ENCODE data around the gene CCNK.

The CCNK gene

DNA sequence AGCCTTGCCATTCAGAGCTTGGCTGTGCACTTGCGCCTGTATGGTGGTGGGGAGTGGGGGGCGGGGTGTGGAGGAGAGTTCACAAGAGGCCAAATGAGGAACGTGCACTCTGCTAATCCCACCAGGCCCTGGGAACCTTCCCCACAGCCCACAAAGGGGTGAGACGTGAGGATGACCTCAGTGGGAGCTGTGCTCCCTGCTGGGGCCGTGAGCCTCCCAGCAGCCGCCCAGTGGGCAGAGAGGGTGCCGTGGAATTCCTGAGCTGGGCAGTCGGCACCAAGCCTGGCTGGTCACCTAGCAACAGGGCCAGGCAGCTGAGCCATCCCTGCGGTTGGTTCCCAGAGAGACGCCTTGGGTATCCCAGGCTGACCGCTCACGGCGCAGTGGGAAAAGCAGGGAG lies 53.7 kb downstream of the CCNK start:
- Histone ChIP-seq H3K4me2 (ENCODE audit: low read depth, low read length, poor library complexity, severe bottlenecking) (no peak overlapping the region), H3K9me3 (ENCODE audit: insufficient read depth, low read depth, low read length) (no peaks in the 10 kb centered on the region), H3K36me3 (ENCODE audit: insufficient read depth, low read length) (no peaks in the 10 kb centered on the region), H3K27me3 (ENCODE audit: insufficient read depth, low read length, poor library complexity, severe bottlenecking) (no peaks in the 10 kb centered on the region), H2AFZ (ENCODE audit: low read length) (no peak overlapping the region), H4K20me1 (ENCODE audit: insufficient read depth, low read length, poor library complexity, severe bottlenecking) (no peaks in the 10 kb centered on the region), H3K9me2 (replicated peaks; ENCODE audit: low read depth, low read length) (no peaks in the 10 kb centered on the region), H3K4me3 (ENCODE audit: low read length, poor library complexity, severe bottlenecking) (no peak overlapping the region), H3K79me2 (ENCODE audit: insufficient read depth, low read length) (peaks cover 11% of the 10 kb centered on the region; the same call in 1 of the 2 replicates), H3K9ac (ENCODE audit: low read depth, low read length, poor library complexity, severe bottlenecking) (no peak overlapping the region), H3F3A (ENCODE audit: low read depth) (no peaks in the 10 kb centered on the region), H3K4me1 (ENCODE audit: insufficient read depth, low read length, poor library complexity, severe bottlenecking) (no peaks in the 10 kb centered on the region)
- TF ChIP-seq EZH2phosphoT487 (IDR thresholded peaks at IDR 0.05; ENCODE audit: borderline replicate concordance): no peak
- TF ChIP-seq, protein P1, sequence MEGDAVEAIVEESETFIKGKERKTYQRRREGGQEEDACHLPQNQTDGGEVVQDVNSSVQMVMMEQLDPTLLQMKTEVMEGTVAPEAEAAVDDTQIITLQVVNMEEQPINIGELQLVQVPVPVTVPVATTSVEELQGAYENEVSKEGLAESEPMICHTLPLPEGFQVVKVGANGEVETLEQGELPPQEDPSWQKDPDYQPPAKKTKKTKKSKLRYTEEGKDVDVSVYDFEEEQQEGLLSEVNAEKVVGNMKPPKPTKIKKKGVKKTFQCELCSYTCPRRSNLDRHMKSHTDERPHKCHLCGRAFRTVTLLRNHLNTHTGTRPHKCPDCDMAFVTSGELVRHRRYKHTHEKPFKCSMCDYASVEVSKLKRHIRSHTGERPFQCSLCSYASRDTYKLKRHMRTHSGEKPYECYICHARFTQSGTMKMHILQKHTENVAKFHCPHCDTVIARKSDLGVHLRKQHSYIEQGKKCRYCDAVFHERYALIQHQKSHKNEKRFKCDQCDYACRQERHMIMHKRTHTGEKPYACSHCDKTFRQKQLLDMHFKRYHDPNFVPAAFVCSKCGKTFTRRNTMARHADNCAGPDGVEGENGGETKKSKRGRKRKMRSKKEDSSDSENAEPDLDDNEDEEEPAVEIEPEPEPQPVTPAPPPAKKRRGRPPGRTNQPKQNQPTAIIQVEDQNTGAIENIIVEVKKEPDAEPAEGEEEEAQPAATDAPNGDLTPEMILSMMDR (conservative IDR thresholded peaks at IDR 0.05; ENCODE audit: low read length): no peak

DNA sequence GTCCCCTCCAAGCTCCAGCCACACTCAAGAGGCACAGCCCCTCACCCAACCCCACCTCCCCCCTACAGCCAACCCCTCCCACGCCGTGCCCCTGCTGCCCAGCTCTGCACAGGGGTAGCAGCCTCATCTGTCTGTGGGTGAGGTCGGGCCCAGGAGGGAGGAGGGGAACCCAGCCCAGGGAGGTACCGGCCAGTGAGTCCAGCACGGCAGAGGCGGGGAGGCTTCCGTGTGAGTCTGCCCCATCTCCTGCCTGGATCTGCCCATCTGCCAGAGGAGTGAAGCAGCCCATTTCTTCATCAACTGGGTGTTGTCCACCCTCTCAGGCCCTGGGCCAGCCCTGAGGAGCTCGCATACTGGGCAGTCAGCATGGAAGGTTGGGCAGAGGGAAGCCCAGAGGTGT lies 54.2 kb downstream of the CCNK start:
- no peaks in the 10 kb centered on the region for H3K36me3 ChIP-seq (ENCODE audit: insufficient read depth, low read length)
- H2AFZ ChIP-seq (ENCODE audit: low read length): no peak overlapping the region
- no peaks in the 10 kb centered on the region for H4K20me1 ChIP-seq (ENCODE audit: insufficient read depth, low read length, poor library complexity, severe bottlenecking)
- no peaks in the 10 kb centered on the region for H3K27me3 ChIP-seq (ENCODE audit: insufficient read depth, low read length, poor library complexity, severe bottlenecking)
- H3K4me2 ChIP-seq (ENCODE audit: low read depth, low read length, poor library complexity, severe bottlenecking): no peak overlapping the region
- H3K9me2 ChIP-seq (replicated peaks; ENCODE audit: low read depth, low read length): no peaks in the 10 kb centered on the region
- peaks cover 12% of the 10 kb centered on the region; the same call in 1 of the 2 replicates for H3K79me2 ChIP-seq (ENCODE audit: insufficient read depth, low read length)
- no peak overlapping the region for H3K4me3 ChIP-seq (ENCODE audit: low read length, poor library complexity, severe bottlenecking)
- H3K9me3 ChIP-seq (ENCODE audit: insufficient read depth, low read depth, low read length): no peaks in the 10 kb centered on the region
- no peaks in the 10 kb centered on the region for H3F3A ChIP-seq (ENCODE audit: low read depth)
- TF ChIP-seq, protein P1 (conservative IDR thresholded peaks at IDR 0.05; ENCODE audit: low read length): no peak
- TF ChIP-seq EZH2phosphoT487 (IDR thresholded peaks at IDR 0.05; ENCODE audit: borderline replicate concordance): no peak
- no peak overlapping the region for H3K9ac ChIP-seq (ENCODE audit: low read depth, low read length, poor library complexity, severe bottlenecking)
- no peaks in the 10 kb centered on the region for H3K4me1 ChIP-seq (ENCODE audit: insufficient read depth, low read length, poor library complexity, severe bottlenecking)

DNA sequence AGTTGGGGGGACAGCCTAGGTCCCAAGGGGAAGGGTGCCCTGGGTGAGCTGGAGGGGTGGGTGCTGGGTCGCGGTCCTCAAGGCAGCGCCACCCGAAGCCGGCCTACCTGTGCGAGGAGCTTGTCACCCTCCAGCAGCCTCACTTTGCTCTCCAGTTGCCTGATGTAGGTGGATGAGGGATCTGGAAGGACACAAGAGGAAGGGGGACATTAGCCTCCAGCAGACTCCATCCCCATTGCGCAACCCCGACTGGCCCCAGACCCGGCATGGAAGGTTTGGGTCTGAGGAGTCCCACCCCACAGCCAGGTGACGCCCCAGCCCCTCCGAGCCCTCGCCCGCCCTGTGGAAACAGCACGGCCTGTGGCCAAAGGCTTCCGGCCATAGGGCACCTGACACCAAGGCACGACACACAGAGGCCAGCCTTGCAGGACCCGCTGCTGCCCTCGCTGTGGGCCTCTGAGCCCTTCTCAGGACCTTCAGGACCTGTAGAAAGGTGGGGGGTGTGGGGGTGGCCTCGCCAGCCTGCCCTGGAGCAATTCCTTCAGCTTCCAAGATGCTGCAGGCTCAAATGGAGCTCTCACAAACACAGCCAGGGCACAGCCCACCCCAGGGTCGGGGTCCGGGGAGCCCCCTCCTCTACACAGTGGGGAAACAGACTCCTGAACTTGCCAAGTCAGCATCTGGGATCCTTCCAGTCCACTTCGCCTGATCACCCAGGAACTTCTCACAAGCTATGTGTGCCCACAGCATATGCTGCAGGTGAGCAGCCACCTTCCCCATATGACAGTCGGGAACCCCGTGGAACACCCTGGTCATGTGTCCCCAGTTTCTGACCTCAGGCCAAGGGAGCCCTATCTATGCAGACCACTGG lies 54.9 kb downstream of the CCNK start:
- Histone ChIP-seq H3K9ac (ENCODE audit: low read depth, low read length, poor library complexity, severe bottlenecking) (no peak overlapping the region), H3F3A (ENCODE audit: low read depth) (no peaks in the 10 kb centered on the region), H3K36me3 (ENCODE audit: insufficient read depth, low read length) (no peaks in the 10 kb centered on the region), H3K9me3 (ENCODE audit: insufficient read depth, low read depth, low read length) (no peaks in the 10 kb centered on the region), H3K79me2 (ENCODE audit: insufficient read depth, low read length) (peaks cover 18% of the 10 kb centered on the region; the same call in 1 of the 2 replicates), H3K4me1 (ENCODE audit: insufficient read depth, low read length, poor library complexity, severe bottlenecking) (peaks cover 2% of the 10 kb centered on the region), H4K20me1 (ENCODE audit: insufficient read depth, low read length, poor library complexity, severe bottlenecking) (no peaks in the 10 kb centered on the region), H3K9me2 (replicated peaks; ENCODE audit: low read depth, low read length) (no peaks in the 10 kb centered on the region), H3K4me3 (ENCODE audit: low read length, poor library complexity, severe bottlenecking) (no peak overlapping the region), H2AFZ (ENCODE audit: low read length) (no peak overlapping the region), H3K4me2 (ENCODE audit: low read depth, low read length, poor library complexity, severe bottlenecking) (no peak overlapping the region), H3K27me3 (ENCODE audit: insufficient read depth, low read length, poor library complexity, severe bottlenecking) (no peaks in the 10 kb centered on the region)
- no peak for TF ChIP-seq EZH2phosphoT487 (IDR thresholded peaks at IDR 0.05; ENCODE audit: borderline replicate concordance)
- TF ChIP-seq, protein P1 (conservative IDR thresholded peaks at IDR 0.05; ENCODE audit: low read length): no peak

Measured in Loucy (cell line).